NCI-H526 treated with DMSO at 0.1 percent for 48 hours (cell line): ENCODE data around the gene GOLGA8K.
"Not testable (repeated sequence)": the region's sequence is repeated elsewhere in the genome, so short reads cannot be mapped to it uniquely, and the experiment has no call there.

ENCODE experiments used
- DNase-seq: peaks from one replicate; lab custom pipeline; 2025; lab: John Stamatoyannopoulos, UW

GOLGA8K gene

GRCh38 chr15:32356909-32357308 lies 46.2 kb downstream of the GOLGA8K start:
- not testable (repeated sequence) for DNase-seq

DNA sequence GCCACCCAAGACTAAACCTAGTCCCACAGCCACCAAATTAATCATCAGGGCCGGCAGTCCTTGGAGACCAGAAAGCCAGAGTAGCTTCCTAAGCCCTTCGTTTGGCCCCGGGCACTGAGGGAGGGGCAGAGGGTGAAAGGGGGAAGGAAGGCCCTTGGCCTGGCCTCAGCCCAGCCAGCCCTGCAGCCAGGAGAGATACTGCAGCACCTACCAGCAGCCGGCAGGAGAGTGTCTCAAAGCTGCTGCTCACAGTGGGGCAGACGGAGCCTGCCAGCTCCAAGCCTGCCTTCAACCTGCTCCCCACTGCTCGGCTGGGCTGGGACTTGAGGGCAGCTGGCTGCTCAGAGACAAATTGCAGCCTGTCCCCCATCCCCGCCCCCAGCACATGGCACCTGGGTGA lies 50.3 kb downstream of the GOLGA8K start:
- DNase-seq, result not testable (repeated sequence)

- DNase-seq, result not testable (repeated sequence)
Observed at GRCh38 chr15:32350563-32351220, 52.4 kb downstream of the GOLGA8K start.

- DNase-seq, result not testable (repeated sequence)
Observed at GRCh38 chr15:32347037-32347436, 56.1 kb downstream of the GOLGA8K start.

DNA sequence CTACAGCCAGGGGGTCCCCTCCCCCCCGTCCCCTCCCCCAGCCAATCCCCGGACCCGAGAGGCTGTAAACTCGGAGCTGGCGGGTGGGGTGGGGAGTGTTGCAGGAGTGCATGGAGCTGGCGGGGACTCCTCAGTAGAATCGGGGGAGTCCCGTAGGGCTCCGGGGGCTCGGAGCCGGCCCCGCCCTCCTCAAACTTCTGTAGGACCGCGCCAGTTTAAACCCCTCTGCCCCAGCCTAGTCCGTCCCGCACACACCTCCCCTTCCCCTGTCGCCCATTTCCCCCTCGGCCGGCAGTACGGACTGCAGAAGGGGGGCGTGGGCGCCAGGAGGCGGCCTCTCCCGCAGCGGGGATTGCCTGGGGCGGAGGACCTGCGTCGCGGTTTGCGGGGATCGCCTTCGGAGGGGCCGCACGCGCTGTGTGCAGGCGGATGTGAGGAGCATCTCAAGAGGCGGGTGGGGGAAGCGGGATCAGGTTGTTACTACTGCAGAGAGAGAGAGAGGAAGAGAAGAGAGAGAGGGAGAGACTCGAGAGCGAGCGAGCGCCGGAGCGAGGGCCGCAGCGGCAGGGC lies 57.0 kb downstream of the GOLGA8K start:
- not testable (repeated sequence) for DNase-seq

GRCh38 chr15:32343921-32344320 lies 59.2 kb downstream of the GOLGA8K start:
- DNase-seq, result not testable (repeated sequence)
